ENCODE measurements around the gene TSGA10. TPM values are rescaled to one million over a fixed set of nuclear protein-coding genes. Genes with fewer than 3 reads are reported as not detected.
"Not testable (repeated sequence)": the region's sequence is repeated elsewhere in the genome, so short reads cannot be mapped to it uniquely, and the experiment has no call there.

The TSGA10 gene
- total RNA-seq, 1 donor from 2014 or later: 8.3 TPM

DNA sequence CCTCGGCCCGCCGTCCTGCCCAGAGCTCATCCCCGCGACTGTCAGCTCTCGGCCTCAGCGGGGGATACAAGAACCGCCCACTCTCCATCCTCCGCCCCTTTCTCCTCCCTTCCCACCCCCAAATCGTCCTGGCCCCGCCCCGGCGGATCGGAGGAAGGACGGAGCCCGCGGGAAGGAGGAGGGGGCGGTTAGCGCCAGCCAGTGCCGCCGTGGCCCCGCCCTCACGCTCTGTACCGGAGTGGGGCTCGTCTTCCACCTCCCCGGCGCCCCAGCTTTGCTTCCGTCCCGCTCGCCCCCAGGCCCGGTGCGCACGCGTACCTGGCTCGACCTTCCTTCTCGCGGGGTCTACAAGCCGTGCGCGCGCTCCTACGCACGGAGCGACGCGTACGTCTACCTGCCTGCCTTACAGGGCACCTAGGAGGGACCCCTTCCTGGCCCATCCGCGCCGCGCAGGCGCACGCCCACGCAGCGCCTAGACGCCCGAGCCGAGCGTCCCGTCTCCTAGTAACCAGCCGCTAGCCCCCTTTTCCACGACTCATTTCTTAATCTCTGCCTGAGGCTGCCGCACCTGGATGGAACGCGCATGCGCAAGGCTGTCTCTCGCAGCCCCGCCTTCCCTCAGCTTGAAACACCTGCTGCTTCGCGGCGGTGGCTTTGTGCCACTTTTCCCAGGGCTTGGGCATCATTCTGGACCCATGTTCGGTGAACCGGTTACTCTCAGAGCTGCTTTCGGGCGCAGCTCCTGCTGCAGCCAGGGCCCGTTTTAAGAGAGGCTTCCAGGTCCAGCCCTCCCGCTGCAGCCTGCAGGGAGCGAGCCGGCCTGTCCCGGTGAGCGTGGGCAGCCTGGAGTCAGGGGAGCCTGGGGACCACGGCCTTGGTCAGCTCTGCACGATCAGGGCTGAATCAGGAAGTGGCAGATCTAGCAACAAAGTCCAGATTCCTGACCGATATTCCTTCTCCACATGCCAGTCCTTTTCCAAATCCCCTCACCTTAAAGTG lies 13.3 kb downstream of the TSGA10 start, which contains the start of gene C2orf15:
Gene C2orf15 (plus strand): TSS at position 598 of the 999 bp plus-strand sequence. CDS start 8,852 bp downstream, outside the sequence.
- Histone ChIP-seq H3K36me3 (ENCODE audit: control insufficient read depth, insufficient read depth, low read length) (no peaks in the 10 kb centered on the region), H3K4me3 (ENCODE audit: low read depth, low read length) (peak within 1 kb of the TSS; percentile 83), H3K27me3 (ENCODE audit: control insufficient read depth, insufficient read depth, low read length) (no peaks in the 10 kb centered on the region)
- no peak for TF ChIP-seq CTCF (IDR thresholded peaks at IDR 0.05; ENCODE audit: insufficient read depth, low read length, poor library complexity, severe bottlenecking)
- DNase-seq (ENCODE audit: low read depth): peak; percentile 60

GRCh38 chr2:99140860-99141109 lies 14.0 kb downstream of the TSGA10 start:
- no peaks in the 10 kb centered on the region for H3K36me3 ChIP-seq (ENCODE audit: control insufficient read depth, insufficient read depth, low read length)
- H3K4me3 ChIP-seq (ENCODE audit: low read depth, low read length): peak overlapping the region; percentile 83
- no peaks in the 10 kb centered on the region for H3K27me3 ChIP-seq (ENCODE audit: control insufficient read depth, insufficient read depth, low read length)
- no peak for TF ChIP-seq CTCF (IDR thresholded peaks at IDR 0.05; ENCODE audit: insufficient read depth, low read length, poor library complexity, severe bottlenecking)
- no peak for DNase-seq (ENCODE audit: low read depth)

GRCh38 chr2:99140056-99140859 lies 14.5 kb downstream of the TSGA10 start:
- Histone ChIP-seq H3K27me3 (ENCODE audit: control insufficient read depth, insufficient read depth, low read length) (no peaks in the 10 kb centered on the region), H3K36me3 (ENCODE audit: control insufficient read depth, insufficient read depth, low read length) (no peaks in the 10 kb centered on the region), H3K4me3 (ENCODE audit: low read depth, low read length) (peak overlapping the region; percentile 83)
- no peak for DNase-seq (ENCODE audit: low read depth)
- TF ChIP-seq CTCF (IDR thresholded peaks at IDR 0.05; ENCODE audit: insufficient read depth, low read length, poor library complexity, severe bottlenecking): no peak

DNA sequence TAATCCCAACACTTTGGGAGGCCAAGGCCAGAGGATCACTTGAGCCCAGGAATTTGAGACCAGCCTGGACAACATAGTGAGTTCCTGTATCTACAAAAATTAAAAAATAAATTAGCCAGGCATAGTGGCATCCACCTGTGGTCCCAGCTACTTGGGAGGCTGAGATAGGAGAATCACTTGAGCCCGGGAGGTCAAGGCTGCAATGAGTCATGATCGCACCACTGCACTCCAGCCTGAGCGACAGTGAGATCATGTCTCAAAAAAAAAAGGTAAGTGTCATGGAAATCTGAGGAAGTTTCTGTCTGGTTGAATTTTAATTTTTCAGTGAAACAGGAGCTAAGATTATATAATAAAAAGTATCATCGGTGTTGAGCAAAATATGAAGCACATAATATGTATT lies 15.7 kb downstream of the TSGA10 start:
- no peak overlapping the region for H3K4me3 ChIP-seq (ENCODE audit: low read depth, low read length)

DNA sequence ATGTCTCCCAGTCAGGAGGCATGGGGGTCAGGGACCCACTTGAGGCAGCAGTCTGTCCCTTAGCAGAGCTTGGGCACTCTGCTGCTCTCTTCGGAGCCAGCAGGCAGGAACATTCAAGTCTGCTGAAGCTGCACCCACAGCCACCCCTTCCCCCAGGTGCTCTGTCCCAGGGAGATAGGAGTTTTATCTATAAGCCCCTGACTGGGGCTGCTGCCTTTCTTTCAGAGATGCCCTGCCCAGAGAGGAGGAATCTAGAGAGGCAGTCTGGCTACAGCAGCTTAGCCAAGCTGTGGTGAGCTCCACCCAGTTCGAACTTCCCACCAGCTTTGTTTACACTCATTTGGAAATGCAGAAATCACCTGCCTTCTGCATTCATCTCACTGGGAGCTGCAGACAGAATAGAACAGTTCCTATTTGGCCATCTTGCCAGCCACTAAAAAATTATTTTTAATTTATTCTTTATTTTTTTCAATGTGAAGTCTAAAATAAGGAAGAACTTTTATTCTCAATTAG lies 19.6 kb downstream of the TSGA10 start:
- not testable (repeated sequence) for H3K4me3 ChIP-seq (ENCODE audit: low read depth, low read length); H3K36me3 ChIP-seq (ENCODE audit: control insufficient read depth, insufficient read depth, low read length); H3K27me3 ChIP-seq (ENCODE audit: control insufficient read depth, insufficient read depth, low read length); DNase-seq (ENCODE audit: low read depth)

More for the DNA sequence above, 15.7 kb downstream of the TSGA10 start:
- no peak for TF ChIP-seq CTCF (IDR thresholded peaks at IDR 0.05; ENCODE audit: insufficient read depth, low read length, poor library complexity, severe bottlenecking)
- Histone ChIP-seq H3K27me3 (ENCODE audit: control insufficient read depth, insufficient read depth, low read length) (no peaks in the 10 kb centered on the region), H3K36me3 (ENCODE audit: control insufficient read depth, insufficient read depth, low read length) (no peaks in the 10 kb centered on the region)
- no peak for DNase-seq (ENCODE audit: low read depth)

GRCh38 chr2:99127981-99128380 lies 26.8 kb downstream of the TSGA10 start:
- Histone ChIP-seq H3K27me3 (ENCODE audit: control insufficient read depth, insufficient read depth, low read length) (no peaks in the 10 kb centered on the region), H3K36me3 (ENCODE audit: control insufficient read depth, insufficient read depth, low read length) (peaks cover 1% of the 10 kb centered on the region), H3K4me3 (ENCODE audit: low read depth, low read length) (no peak overlapping the region)
- DNase-seq (ENCODE audit: low read depth): no peak
- no peak for TF ChIP-seq CTCF (IDR thresholded peaks at IDR 0.05; ENCODE audit: insufficient read depth, low read length, poor library complexity, severe bottlenecking)

All from kidney epithelial cell (primary cell).